GM23248 (cell line): ENCODE measurements around the gene IQSEC1. TPM values are rescaled to one million over a fixed set of nuclear protein-coding genes. Genes with fewer than 3 reads are reported as not detected.

ENCODE experiments used
- DNase-seq: peaks from one replicate; pipeline ENCODE4 v3.0.0-alpha.2; 2015
- H2AFZ ChIP-seq: fragments of 200-600 bp; sonication (generic); 2 replicates; pipeline ENCODE4 v1.6.1; 2016; ENCODE audit warnings: antibody characterized with exemption
- H3F3A ChIP-seq: fragments of 200-600 bp; sonication (generic); 2 replicates; pipeline ENCODE4 v1.6.1; 2016; ENCODE audit warnings: mild to moderate bottlenecking, antibody characterized with exemption, mixed run types; ENCODE audit not compliant: insufficient read depth
- H3K27ac ChIP-seq: fragments of 200-600 bp; sonication (generic); 2 replicates; pipeline ENCODE4 v1.5.1; 2016; ENCODE audit warnings: mild to moderate bottlenecking
- H3K27me3 ChIP-seq: fragments of 200-600 bp; sonication (generic); replicated peaks from 2 replicates; pipeline ENCODE4 v1.6.1; 2016; ENCODE audit warnings: mild to moderate bottlenecking; ENCODE audit not compliant: insufficient read depth
- H3K36me3 ChIP-seq: fragments of 200-600 bp; sonication (generic); 2 replicates; pipeline ENCODE4 v1.6.1; 2016; ENCODE audit warnings: low read depth, mild to moderate bottlenecking
- H3K4me1 ChIP-seq: fragments of 200-600 bp; sonication (generic); 2 replicates; pipeline ENCODE4 v1.6.1; 2016; ENCODE audit warnings: mild to moderate bottlenecking; ENCODE audit not compliant: insufficient read depth
- H3K4me2 ChIP-seq: fragments of 200-600 bp; sonication (generic); one replicate; pipeline ENCODE4 v1.6.1; 2016; ENCODE audit warnings: mild to moderate bottlenecking; ENCODE audit not compliant: unreplicated experiment
- H3K4me3 ChIP-seq: fragments of 200-600 bp; sonication (generic); 2 replicates; pipeline ENCODE4 v1.5.1; 2016; ENCODE audit warnings: mild to moderate bottlenecking
- H3K79me2 ChIP-seq: fragments of 200-600 bp; sonication (generic); 2 replicates; pipeline ENCODE4 v1.6.1; 2016; ENCODE audit warnings: mild to moderate bottlenecking; ENCODE audit not compliant: insufficient read depth
- H3K9ac ChIP-seq: fragments of 200-600 bp; sonication (generic); 2 replicates; pipeline ENCODE4 v1.6.1; 2016; ENCODE audit warnings: mild to moderate bottlenecking
- H3K9me2 ChIP-seq: fragments of 200-600 bp; sonication (generic); 2 replicates; pipeline ENCODE4 v1.6.1; 2016; ENCODE audit warnings: mixed run types, mild to moderate bottlenecking, moderate library complexity; ENCODE audit not compliant: insufficient read depth
- H3K9me3 ChIP-seq: fragments of 200-600 bp; sonication (generic); one replicate; pipeline ENCODE4 v1.6.1; 2017; ENCODE audit warnings: low read depth
- H4K20me1 ChIP-seq: fragments of 200-600 bp; sonication (generic); 2 replicates; pipeline ENCODE4 v1.6.0; 2016; ENCODE audit not compliant: insufficient read depth
- EZH2 ChIP-seq: fragments of 200-600 bp; sonication (generic); IDR thresholded peaks from 2 replicates; pipeline ENCODE4 v1.6.1; 2018; ENCODE audit warnings: antibody characterized with exemption, mild to moderate bottlenecking; ENCODE audit not compliant: insufficient read depth, poor library complexity, severe bottlenecking
- EZH2phosphoT487 ChIP-seq: fragments of 200-600 bp; sonication (generic); IDR thresholded peaks from 2 replicates; pipeline ENCODE4 v1.6.1; 2018; ENCODE audit warnings: antibody characterized with exemption, moderate library complexity, mild to moderate bottlenecking, low read depth; ENCODE audit not compliant: insufficient read depth
- WGBS, 2 experiments: methylation state at CpG; one replicate each; pipeline ENCODE4 v1.1.6; 2015 to 2017; ENCODE audit warnings: low lambda C conversion rate in 2 of 2, low coverage in 1 of 2; ENCODE audit errors: missing lambda C conversion rate in 2 of 2; 5-methylcytosine and 5-hydroxymethylcytosine counted together
- in situ Hi-C: fragments of 300-500 bp; cut with MboI; formaldehyde crosslinking; loops from 2 replicates; pipeline ENCODE4 v1.15.0; 2020
- polyA plus RNA-seq: library from polyadenylated mRNA; unstranded; fragments of >200 nt; fragmentation: Nextera tagmentation; extraction: Ambion mirVana; gene quantifications from 2 replicates; pipeline ENCODE4 v1.2.1, GENCODE V29; 2016
- total RNA-seq: library from RNA; depleted of rRNA; stranded (reverse); fragments of >200 nt; shearing (Covaris generic); gene quantifications from 2 replicates; pipeline ENCODE4 v1.2.3, GENCODE V29; 2014

IQSEC1 gene
- total and polyA plus RNA-seq, 2 experiments from 2014 or later: 5.1 to 21.6 TPM

GRCh38 chr3:13043656-13044055 is 29.6 kb downstream of the IQSEC1 start:
- no peak overlapping the region for H3K4me3 ChIP-seq
- DNase-seq: no peak
- H3K9ac ChIP-seq: no peak overlapping the region
- no peaks in the 10 kb centered on the region for H3K79me2 ChIP-seq
- no peak overlapping the region for H3K27ac ChIP-seq
- no peak overlapping the region for H3K4me2 ChIP-seq
- in situ Hi-C loops: no loop called here
- H3F3A ChIP-seq: no peaks in the 10 kb centered on the region
- H2AFZ ChIP-seq: no peak overlapping the region
- 63 to 70% methylated on average over 9 of the region's 9 CpGs for WGBS, 2 experiments
- no peaks in the 10 kb centered on the region for H3K4me1 ChIP-seq
- H3K9me3 ChIP-seq: no peaks in the 10 kb centered on the region
- peaks cover 10% of the 10 kb centered on the region; the same call in 1 of the 2 replicates for H3K27me3 ChIP-seq
- H3K9me2 ChIP-seq: no peaks in the 10 kb centered on the region
- no peaks in the 10 kb centered on the region for H4K20me1 ChIP-seq
- no peak for TF ChIP-seq EZH2phosphoT487
- TF ChIP-seq EZH2: no peak
- no peaks in the 10 kb centered on the region for H3K36me3 ChIP-seq

DNA sequence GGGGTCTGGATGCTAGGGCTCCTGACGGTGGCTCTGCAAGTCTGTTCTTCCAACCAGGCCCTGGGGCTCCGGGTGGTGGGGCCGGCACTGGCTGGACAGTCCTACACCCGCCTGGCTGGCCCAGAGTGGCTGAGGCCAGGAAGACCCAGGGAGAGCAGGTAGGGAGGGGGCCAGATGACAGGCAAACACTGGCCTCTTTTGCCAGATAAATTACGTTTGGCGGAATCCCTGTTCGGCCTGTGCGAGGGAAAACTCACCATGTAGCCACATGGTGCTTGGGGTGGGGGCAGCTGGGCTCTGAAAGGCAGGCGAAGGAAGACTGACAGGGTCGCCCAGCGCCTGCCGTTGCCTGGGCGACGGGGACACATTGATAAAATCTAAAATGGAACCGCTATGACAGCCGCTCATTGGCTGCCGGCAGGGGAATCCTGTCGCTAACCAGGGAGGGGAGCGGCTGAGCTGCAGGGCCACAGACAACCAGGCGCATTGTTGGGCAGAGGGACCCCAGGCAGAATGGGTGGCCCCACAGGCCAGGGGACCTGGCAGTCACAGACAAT is 30.4 kb downstream of the IQSEC1 start:
- H3K27ac ChIP-seq: no peak overlapping the region
- no peaks in the 10 kb centered on the region for H3K36me3 ChIP-seq
- in situ Hi-C loops: no loop called here
- TF ChIP-seq EZH2phosphoT487: no peak
- TF ChIP-seq EZH2: no peak
- H3K9me2 ChIP-seq: no peaks in the 10 kb centered on the region
- H3K4me1 ChIP-seq: no peaks in the 10 kb centered on the region
- H3K4me3 ChIP-seq: no peak overlapping the region
- no peaks in the 10 kb centered on the region for H4K20me1 ChIP-seq
- H2AFZ ChIP-seq: no peak overlapping the region
- no peak for DNase-seq
- no peak overlapping the region for H3K4me2 ChIP-seq
- no peak overlapping the region for H3K9ac ChIP-seq
- no peaks in the 10 kb centered on the region for H3F3A ChIP-seq
- WGBS, 2 experiments: 77 to 84% methylated on average over 19 to 20 of the region's 20 CpGs
- no peaks in the 10 kb centered on the region for H3K79me2 ChIP-seq
- peaks cover 11% of the 10 kb centered on the region; the same call in 1 of the 2 replicates for H3K27me3 ChIP-seq
- H3K9me3 ChIP-seq: no peaks in the 10 kb centered on the region

DNA sequence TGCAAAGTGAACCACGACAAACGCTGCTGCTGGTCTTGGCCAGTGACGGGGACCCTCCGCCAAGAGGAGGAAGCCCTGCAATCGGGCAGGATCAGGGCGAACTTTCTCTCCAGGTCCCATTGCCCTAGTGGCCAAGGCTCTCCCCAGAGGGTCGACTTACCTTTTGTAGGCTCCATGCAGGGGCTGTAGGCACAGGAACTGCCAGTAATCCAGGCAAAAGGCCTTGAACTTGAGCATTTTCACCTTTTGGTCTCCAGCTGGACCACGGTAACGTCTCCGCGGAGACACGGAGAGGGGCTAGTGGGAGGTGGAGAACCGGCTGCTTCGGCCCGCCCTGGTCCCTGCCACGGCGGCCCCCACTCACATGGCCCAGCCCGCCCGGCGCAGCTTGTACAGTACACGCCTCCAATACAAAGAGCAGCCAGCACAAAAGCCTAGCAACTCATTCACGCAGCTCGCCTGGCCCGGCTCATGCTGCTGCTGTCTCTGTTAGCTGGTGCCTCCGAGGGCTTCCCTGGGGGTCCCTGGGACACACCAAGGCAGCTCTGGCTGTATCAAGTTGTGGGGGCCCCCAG is 31.0 kb downstream of the IQSEC1 start:
- Histone ChIP-seq H2AFZ (no peak overlapping the region), H3K27ac (no peak overlapping the region), H3K4me3 (no peak overlapping the region), H4K20me1 (no peaks in the 10 kb centered on the region), H3K27me3 (peaks cover 11% of the 10 kb centered on the region; the same call in 1 of the 2 replicates), H3K79me2 (no peaks in the 10 kb centered on the region), H3F3A (no peaks in the 10 kb centered on the region), H3K9me3 (no peaks in the 10 kb centered on the region), H3K36me3 (no peaks in the 10 kb centered on the region), H3K4me1 (no peaks in the 10 kb centered on the region), H3K9me2 (no peaks in the 10 kb centered on the region), H3K4me2 (no peak overlapping the region), H3K9ac (no peak overlapping the region)
- in situ Hi-C loops: no loop called here
- WGBS, 2 experiments: 65 to 66% methylated on average over 22 to 23 of the region's 25 CpGs
- DNase-seq: no peak
- TF ChIP-seq EZH2 (no peak), EZH2phosphoT487 (no peak)

DNA sequence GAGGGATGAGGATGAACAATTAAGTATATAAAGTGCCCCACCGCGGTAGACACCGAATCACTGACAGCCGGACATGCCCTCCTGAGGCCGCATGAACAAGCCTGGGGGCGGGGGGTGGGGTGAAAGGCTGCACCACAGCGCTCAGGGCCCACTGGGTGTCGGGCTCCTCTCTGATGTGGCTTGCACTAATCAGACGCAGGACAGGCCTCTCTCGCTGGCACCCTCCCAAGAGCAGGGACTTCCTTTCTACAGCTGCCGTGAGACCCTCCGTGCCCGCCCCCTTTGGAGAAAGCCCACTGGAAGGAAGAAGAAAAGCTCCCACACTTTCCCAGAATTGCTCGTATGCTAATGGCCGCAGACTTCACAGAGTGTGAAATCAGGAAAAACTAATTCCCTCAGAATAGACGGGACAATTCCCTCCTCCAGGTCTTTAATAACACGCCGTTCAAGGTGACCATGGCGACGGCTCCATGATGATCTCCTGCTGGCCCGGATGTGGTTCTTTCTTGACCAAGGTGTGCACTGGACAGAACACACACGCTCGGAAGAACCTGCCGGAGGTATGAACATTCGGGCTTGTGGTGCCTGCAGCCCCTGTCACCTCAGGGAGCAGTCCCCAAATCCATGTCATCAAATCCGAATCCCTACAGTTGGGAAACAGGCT is 32.0 kb downstream of the IQSEC1 start:
- no peaks in the 10 kb centered on the region for H3F3A ChIP-seq
- H3K27me3 ChIP-seq: peaks cover 11% of the 10 kb centered on the region; the same call in 1 of the 2 replicates
- H3K4me3 ChIP-seq: no peak overlapping the region
- no peak overlapping the region for H3K9ac ChIP-seq
- no peaks in the 10 kb centered on the region for H3K4me1 ChIP-seq
- WGBS, 2 experiments: 71 to 72% methylated on average over 25 to 26 of the region's 26 CpGs
- H3K9me3 ChIP-seq: no peaks in the 10 kb centered on the region
- no peaks in the 10 kb centered on the region for H4K20me1 ChIP-seq
- H3K36me3 ChIP-seq: no peaks in the 10 kb centered on the region
- in situ Hi-C loops: no loop called here
- no peak for DNase-seq
- H2AFZ ChIP-seq: no peak overlapping the region
- TF ChIP-seq EZH2phosphoT487 (no peak), EZH2 (no peak)
- H3K9me2 ChIP-seq: no peaks in the 10 kb centered on the region
- no peak overlapping the region for H3K27ac ChIP-seq
- no peak overlapping the region for H3K4me2 ChIP-seq
- H3K79me2 ChIP-seq: no peaks in the 10 kb centered on the region
